GM12865 (cell line): ENCODE measurements around the gene ZCCHC2.

ENCODE experiments used
- DNase-seq: peaks from one replicate; pipeline ENCODE4 v3.0.0; 2010; ENCODE audit warnings: low read depth
- H3K4me3 ChIP-seq: 2 replicates; pipeline ENCODE4 v1.5.1; 2011; ENCODE audit warnings: mild to moderate bottlenecking, low read depth, low read length, control low read depth
- TF ChIP-seq, protein P1 (sequence below): IDR thresholded peaks from 2 replicates; pipeline ENCODE4 v1.5.1; 2011; ENCODE audit warnings: low read length, control low read depth, low read depth, inconsistent platforms; ENCODE audit not compliant: insufficient read depth; ENCODE audit errors: missing control alignments

Gene ZCCHC2

DNA sequence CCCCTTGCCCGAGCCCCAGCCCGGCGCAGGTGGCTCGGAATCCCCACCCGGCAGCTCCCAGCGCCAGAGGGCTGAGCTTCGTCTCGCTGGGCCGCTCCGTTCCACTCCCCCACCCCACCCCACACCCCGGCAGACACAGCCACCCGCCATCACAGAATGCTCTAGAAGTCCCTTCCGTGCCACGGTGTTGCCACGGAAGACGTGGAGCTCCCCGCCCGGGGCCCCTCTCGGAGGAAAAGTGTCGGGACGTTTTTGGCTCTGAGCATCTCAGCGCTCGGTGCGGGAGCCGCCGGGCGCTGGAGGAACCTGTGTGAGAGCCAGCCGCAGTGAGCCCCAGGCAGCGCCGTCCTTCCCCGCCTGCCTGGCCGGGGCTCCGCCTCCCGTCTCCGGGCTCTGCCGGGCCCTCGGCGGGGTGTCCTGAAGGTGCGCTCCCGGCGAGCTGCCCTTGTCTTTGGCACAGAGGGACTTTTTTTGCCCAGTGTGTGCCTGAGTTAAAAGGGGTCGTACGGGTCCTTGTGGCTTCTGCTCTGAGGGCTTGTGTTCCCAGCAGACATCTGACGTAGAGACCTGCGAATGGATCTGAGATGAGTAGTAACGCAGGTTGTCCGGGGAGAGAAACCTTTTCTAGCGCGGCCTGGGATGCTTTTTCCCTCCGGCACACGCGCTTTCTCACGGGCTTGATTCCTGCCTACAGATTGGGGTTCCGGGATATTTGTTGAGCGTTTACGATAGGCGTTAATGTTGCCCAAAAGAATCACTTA lies 1.8 kb downstream of the ZCCHC2 start:
- DNase-seq, result peak; percentile 74
- TF ChIP-seq, protein P1, sequence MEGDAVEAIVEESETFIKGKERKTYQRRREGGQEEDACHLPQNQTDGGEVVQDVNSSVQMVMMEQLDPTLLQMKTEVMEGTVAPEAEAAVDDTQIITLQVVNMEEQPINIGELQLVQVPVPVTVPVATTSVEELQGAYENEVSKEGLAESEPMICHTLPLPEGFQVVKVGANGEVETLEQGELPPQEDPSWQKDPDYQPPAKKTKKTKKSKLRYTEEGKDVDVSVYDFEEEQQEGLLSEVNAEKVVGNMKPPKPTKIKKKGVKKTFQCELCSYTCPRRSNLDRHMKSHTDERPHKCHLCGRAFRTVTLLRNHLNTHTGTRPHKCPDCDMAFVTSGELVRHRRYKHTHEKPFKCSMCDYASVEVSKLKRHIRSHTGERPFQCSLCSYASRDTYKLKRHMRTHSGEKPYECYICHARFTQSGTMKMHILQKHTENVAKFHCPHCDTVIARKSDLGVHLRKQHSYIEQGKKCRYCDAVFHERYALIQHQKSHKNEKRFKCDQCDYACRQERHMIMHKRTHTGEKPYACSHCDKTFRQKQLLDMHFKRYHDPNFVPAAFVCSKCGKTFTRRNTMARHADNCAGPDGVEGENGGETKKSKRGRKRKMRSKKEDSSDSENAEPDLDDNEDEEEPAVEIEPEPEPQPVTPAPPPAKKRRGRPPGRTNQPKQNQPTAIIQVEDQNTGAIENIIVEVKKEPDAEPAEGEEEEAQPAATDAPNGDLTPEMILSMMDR, result no peak
- peak overlapping the region; percentile 64 for H3K4me3 ChIP-seq

DNA sequence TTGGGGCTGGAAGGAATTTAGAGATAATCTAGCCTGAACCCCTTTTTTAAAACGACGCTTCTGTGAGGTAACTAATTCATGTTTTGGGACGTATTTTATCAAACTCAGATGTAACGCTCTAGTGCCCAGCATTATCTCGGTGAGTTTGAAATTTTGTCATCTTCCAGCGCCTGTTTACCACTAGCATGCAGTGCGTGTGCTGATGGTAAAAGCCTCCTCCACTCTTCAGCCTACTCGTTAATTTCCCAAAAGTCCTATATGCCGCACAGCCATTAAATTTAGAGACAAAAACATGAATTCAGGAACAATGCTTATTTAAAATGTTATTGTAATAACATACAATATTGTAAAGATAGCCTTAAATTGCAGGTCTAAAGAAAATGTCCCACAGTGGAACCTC lies 2.8 kb downstream of the ZCCHC2 start:
- peak; percentile 32 for DNase-seq
- TF ChIP-seq, protein P1, result no peak
- H3K4me3 ChIP-seq, result peak overlapping the region; percentile 64

DNA sequence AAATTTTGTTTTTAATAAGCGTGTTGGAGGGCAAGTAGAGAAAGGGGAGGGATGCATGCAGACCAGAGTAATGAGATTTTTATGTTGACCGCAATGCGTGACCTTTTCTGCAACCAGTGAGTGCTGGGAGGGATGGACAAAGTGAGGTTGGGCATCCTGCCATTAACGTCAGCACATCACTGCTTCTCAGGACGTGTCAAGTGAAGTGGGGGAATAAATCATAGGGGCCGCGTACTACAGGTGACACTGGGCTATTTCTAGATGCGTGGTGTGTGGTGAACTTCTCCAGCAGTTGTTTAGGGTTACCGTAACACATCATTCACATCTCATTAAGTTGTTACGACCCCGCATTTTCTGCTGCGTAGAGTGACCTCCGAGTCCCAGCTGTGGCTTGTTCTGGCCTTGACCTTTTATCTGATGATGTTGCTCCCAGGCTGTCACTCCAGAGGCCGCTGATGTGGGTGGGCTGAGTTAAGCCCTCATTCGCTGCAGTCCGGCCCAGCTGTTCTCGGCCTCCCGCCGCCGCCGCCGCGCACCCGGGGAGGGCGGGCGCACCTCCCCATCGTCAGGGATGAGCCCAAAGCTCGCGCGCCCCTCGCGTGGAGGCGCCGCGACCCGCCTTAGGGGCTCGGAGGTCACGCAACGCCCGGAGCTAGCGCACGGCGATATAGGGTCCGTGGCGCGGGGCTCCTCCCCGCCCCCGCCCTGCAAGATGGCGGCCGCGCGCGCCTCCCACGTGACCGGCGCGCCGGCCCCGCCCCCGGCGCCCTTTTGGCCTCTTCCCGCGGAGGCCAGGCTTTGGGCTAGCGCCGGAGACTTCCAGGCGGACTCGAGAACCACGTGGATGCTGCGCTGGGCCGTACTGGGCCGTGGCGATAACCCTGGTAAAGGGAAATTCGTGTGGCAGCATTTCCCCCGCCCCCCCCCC lies 3.5 kb downstream of the ZCCHC2 start:
- H3K4me3 ChIP-seq, result peak overlapping the region; percentile 64
- TF ChIP-seq, protein P1, result no peak
- DNase-seq, result peak; percentile 90

DNA sequence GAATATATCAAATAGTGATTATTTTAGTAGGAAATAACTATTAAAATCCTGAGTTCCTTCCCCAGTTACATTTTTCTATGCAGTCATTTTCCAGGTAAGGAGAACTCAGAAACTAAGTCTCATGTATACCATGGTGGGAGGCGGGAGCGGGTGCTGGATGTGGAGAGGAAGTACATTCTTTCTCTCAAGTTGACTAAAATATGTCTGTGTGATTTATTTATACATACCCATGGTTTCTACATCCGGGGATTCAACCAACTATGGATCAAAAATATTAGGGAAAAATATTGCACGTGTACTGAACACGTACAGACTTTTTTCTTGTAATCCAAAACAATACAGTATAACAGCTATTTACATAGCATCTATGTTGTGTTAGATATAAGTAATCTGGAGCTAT lies 6.8 kb downstream of the ZCCHC2 start:
- H3K4me3 ChIP-seq, result no peak overlapping the region
- no peak for DNase-seq
- TF ChIP-seq, protein P1, result no peak

DNA sequence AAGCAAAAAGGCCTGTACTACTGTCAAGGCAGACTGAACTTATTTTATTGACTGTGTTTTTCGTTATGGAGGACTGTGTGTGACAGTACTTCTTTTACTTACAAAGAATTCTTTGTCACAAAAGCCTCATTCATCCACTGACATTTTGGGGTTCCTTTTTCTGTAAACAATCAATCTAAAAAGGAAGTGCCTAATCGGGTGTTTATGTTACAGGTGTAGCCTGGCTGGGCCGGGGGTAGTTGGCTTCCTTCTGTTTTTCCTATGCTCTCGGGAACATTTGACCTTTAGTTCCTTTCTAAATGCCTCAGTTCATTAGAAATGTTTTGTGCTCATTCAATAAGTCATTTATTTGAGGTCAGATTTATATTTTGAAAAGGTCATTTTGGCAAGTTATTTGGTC lies 8.3 kb downstream of the ZCCHC2 start:
- no peak overlapping the region for H3K4me3 ChIP-seq
- no peak for DNase-seq
- TF ChIP-seq, protein P1, result no peak

DNA sequence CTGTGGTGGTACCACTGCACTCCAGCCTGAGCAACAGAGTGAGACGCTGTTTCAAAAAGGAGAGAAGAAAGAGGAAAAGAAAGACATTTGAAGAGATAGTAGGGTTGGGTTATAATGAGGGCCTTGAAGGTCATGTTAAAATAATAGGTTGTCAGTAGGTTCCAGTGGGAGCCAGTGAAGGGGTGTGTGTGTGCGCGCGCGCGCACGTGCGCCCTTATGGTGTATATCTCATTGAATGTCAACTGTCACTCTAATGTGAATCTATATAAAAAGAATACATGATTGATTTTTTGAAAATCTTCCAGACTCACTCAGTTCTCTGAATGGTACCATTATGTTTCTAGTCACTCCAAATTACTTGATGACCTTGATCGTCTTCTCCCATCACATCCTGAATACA lies 9.1 kb downstream of the ZCCHC2 start:
- DNase-seq, result no peak
- TF ChIP-seq, protein P1, result no peak
- H3K4me3 ChIP-seq, result no peak overlapping the region
